ENCODE results near the gene CPB2. TPM values are rescaled to one million over a fixed set of nuclear protein-coding genes. Genes with fewer than 3 reads are reported as not detected.
A peak's percentile ranks its signal among the peaks of the same experiment; 100 is the strongest.

CPB2 gene
- total and polyA plus RNA-seq, 2 of the 8 experiments (the other 6 are each of a cell fraction or from before 2014, with no cell fraction given): not detected

GRCh38 chr13:46101484-46102254, 3.2 kb downstream of the CPB2 start:
- Histone ChIP-seq H3K4me3 (ENCODE audit: extremely low read depth in 1 of 4, insufficient read depth in 2 of 4, low read depth in 3 of 4, low read length in 4 of 4) (no peak overlapping the region), H2BK20ac (ENCODE audit: low read length) (no peak overlapping the region), H2BK120ac (replicated peaks; ENCODE audit: low read depth, low read length) (no peak overlapping the region), H3K79me2 (ENCODE audit: control insufficient read depth in 1 of 2, insufficient read depth in 2 of 2, low read length in 2 of 2) (no peaks in the 10 kb centered on the region), H2BK12ac (ENCODE audit: low read depth, low read length) (no peak overlapping the region), H3K9ac (replicated peaks in 1 of 4; ENCODE audit: extremely low read depth in 1 of 4, low read depth in 3 of 4, low read length in 3 of 4) (no peak overlapping the region), H3K56ac (replicated peaks; ENCODE audit: insufficient read length, low read depth, low read length) (no peak overlapping the region), H4K8ac (ENCODE audit: extremely low read depth, insufficient read depth, low read length) (no peak overlapping the region), H4K20me1 (replicated peaks in 1 of 2; ENCODE audit: control insufficient read depth in 1 of 2, insufficient read depth in 2 of 2, low read length in 2 of 2) (no peaks in the 10 kb centered on the region), H3K14ac (ENCODE audit: insufficient read length) (no peak overlapping the region), H2BK15ac (ENCODE audit: low read length) (no peak overlapping the region), H2BK5ac (ENCODE audit: low read depth, low read length) (no peak overlapping the region), H3K27me3 (replicated peaks in 1 of 4; ENCODE audit: control insufficient read depth in 3 of 4, extremely low read depth in 1 of 4, insufficient read depth in 3 of 4, low read length in 3 of 4) (no peaks in the 10 kb centered on the region), H3K23me2 (ENCODE audit: low read depth, low read length) (no peaks in the 10 kb centered on the region), H3K18ac (ENCODE audit: extremely low read depth, low read length) (no peak overlapping the region), H4K5ac (ENCODE audit: insufficient read length, low read depth, low read length) (no peak overlapping the region), H2AFZ (ENCODE audit: low read length) (peak overlapping the region; percentile 68; the same call in 1 of the 2 replicates), H3K36me3 (ENCODE audit: control insufficient read depth in 2 of 4, insufficient read depth in 4 of 4, low read length in 3 of 4) (no peaks in the 10 kb centered on the region), H3K27ac (ENCODE audit: low read depth, low read length) (no peak overlapping the region), H3K23ac (ENCODE audit: insufficient read length) (no peak overlapping the region), H3K79me1 (ENCODE audit: low read depth, low read length) (no peaks in the 10 kb centered on the region), H3K4ac (replicated peaks; ENCODE audit: insufficient read length, low read depth, low read length) (no peak overlapping the region), H3K4me1 (replicated peaks in 1 of 4; ENCODE audit: control insufficient read depth in 3 of 4, insufficient read depth in 4 of 4, low read length in 3 of 4) (no peaks in the 10 kb centered on the region), H2AK5ac (ENCODE audit: low read depth, low read length) (no peak overlapping the region), H3K9me3 (ENCODE audit: insufficient read depth in 2 of 2, low read depth in 1 of 2, low read length in 1 of 2) (no peaks in the 10 kb centered on the region), H4K91ac (replicated peaks; ENCODE audit: insufficient read length, low read length) (no peak overlapping the region), H3K4me2 (ENCODE audit: insufficient read depth in 1 of 2, low read depth in 2 of 2, low read length in 2 of 2) (no peak overlapping the region)
- FAIRE-seq (no peak), DNase-seq (ENCODE audit: low read depth in 1 of 2, low spot score in 2 of 2) (no peak)
- ChIA-PET CTCF (ENCODE audit: partially characterized antibody) (interaction anchor here (1.3 kb wide), 1 partner anchor 9 kb away, joined by 4 read pairs; no protein-coding TSS in a partner anchor), POLR2A (ENCODE audit: partially characterized antibody) (no interaction called here)
- whole genome bisulfite sequencing, 2 experiments (ENCODE audit: extremely low coverage in 1 of 2, insufficient coverage in 1 of 2, insufficient read length in 1 of 2, insufficient replicate concordance in 2 of 2, low coverage in 1 of 2, low lambda C conversion rate in 2 of 2, missing lambda C conversion rate in 1 of 2): 78% methylated on average over 8 of the region's 8 CpGs; no CpG with 5 or more reads in 1 of the 2 experiments
- TF ChIP-seq EP300 (IDR thresholded peaks at IDR 0.05; ENCODE audit: borderline replicate concordance in 1 of 2, low read depth in 2 of 2, low read length in 2 of 2): no peak
- no peak for TF ChIP-seq RXRA (IDR thresholded peaks at IDR 0.05; ENCODE audit: insufficient read depth, low read depth, low read length)
- no peak for TF ChIP-seq CHD1 (IDR thresholded peaks at IDR 0.05; ENCODE audit: low read depth, low read length)
- TF ChIP-seq RAD21 (IDR thresholded peaks at IDR 0.05 in 1 of 2, conservative IDR thresholded peaks at IDR 0.05 in 1 of 2; ENCODE audit: low read depth in 2 of 2, low read length in 2 of 2): no peak
- TF ChIP-seq EGR1 (IDR thresholded peaks at IDR 0.05; ENCODE audit: borderline replicate concordance, low read depth, low read length): no peak
- TF ChIP-seq JUND (IDR thresholded peaks at IDR 0.05; ENCODE audit: low read length): no peak
- no peak for TF ChIP-seq RBBP5 (IDR thresholded peaks at IDR 0.05; ENCODE audit: borderline replicate concordance, low read depth, low read length)
- no peak for TF ChIP-seq SAP30 (IDR thresholded peaks at IDR 0.05; ENCODE audit: insufficient read depth, insufficient replicate concordance, low read length)
- TF ChIP-seq BRCA1 (IDR thresholded peaks at IDR 0.05; ENCODE audit: low read depth, low read length): no peak
- no peak for TF ChIP-seq GABPA (IDR thresholded peaks at IDR 0.05; ENCODE audit: borderline replicate concordance, insufficient read depth, low read length)
- no peak for TF ChIP-seq HDAC6 (IDR thresholded peaks at IDR 0.05; ENCODE audit: low read depth, low read length)

Measured in H1 (cell line).